HepG2 (cell line): ENCODE results near the gene TIMM10. TPM values are rescaled to one million over a fixed set of nuclear protein-coding genes. Genes with fewer than 3 reads are reported as not detected.

Source experiments
- ARNT ChIP-seq: fragments of 450-650 bp; IDR thresholded peaks from 2 replicates; pipeline ENCODE4 v1.6.1; 2017
- CBX1 ChIP-seq: IDR thresholded peaks from one replicate; pipeline ENCODE4 v1.6.1; 2016; ENCODE audit warnings: antibody characterized with exemption, low read depth
- FOXJ3 ChIP-seq: sonication (generic); formaldehyde crosslinking; IDR thresholded peaks from 2 replicates; pipeline ENCODE4 v1.4.0; 2020; ENCODE audit warnings: missing genetic modification reagents, mild to moderate bottlenecking, borderline replicate concordance
- NFRKB ChIP-seq: fragments of 450-650 bp; IDR thresholded peaks from 2 replicates; pipeline ENCODE4 v1.6.1; 2017
- REPIN1 ChIP-seq: sonication (generic); formaldehyde crosslinking; IDR thresholded peaks from 2 replicates; pipeline ENCODE4 v1.8.0; 2022; ENCODE audit warnings: missing genetic modification reagents, low read depth, mild to moderate bottlenecking, borderline replicate concordance
- ZNF124 ChIP-seq: sonication (generic); formaldehyde crosslinking; IDR thresholded peaks from 2 replicates; pipeline ENCODE4 v1.4.0; 2020; ENCODE audit warnings: missing genetic modification reagents
- ZNF7 ChIP-seq: IDR thresholded peaks from 2 replicates; pipeline ENCODE4 v1.6.1; 2016; ENCODE audit warnings: missing biosample characterization, missing genetic modification reagents
- ZNF839 ChIP-seq: sonication (generic); formaldehyde crosslinking; IDR thresholded peaks from 2 replicates; pipeline ENCODE4 v1.4.0; 2020; ENCODE audit warnings: missing genetic modification reagents, mild to moderate bottlenecking, borderline replicate concordance
- ZNF841 ChIP-seq: sonication (generic); formaldehyde crosslinking; IDR thresholded peaks from 2 replicates; pipeline ENCODE4 v1.8.1; 2023; ENCODE audit warnings: missing genetic modification reagents, borderline replicate concordance
- ZNF879 ChIP-seq: sonication (generic); formaldehyde crosslinking; IDR thresholded peaks from 2 replicates; pipeline ENCODE4 v1.8.1; 2023; ENCODE audit warnings: missing genetic modification reagents
- polyA plus RNA-seq, 8 experiments: library from polyadenylated mRNA; depleted of rRNA in 3 of 8; stranded (reverse) in 7 of 8; unstranded in 1 of 8; fragments of >200 nt; fragmentation: Illumina TruSeq in 4 of 8; extraction: Trizol in 4 of 8; gene quantifications; 2 replicates each; pipeline versions ENCODE4 v1.2.1 to v1.2.3, GENCODE V29; 2011 to 2016; ENCODE audit warnings: low read depth in 4 of 8, missing spikeins in 1 of 8, mixed read lengths in 1 of 8; ENCODE audit not compliant: insufficient read depth in 1 of 8
- total RNA-seq, 5 experiments: library from RNA; depleted of rRNA; stranded (reverse); fragments of >200 nt; fragmentation: Illumina TruSeq; extraction: Trizol; gene quantifications; 2 replicates each; pipeline ENCODE4 v1.2.3, GENCODE V29; 2016; ENCODE audit warnings: low read depth in 1 of 5
- TF ChIP-seq, protein P1 (sequence below): sonication (generic); formaldehyde crosslinking; IDR thresholded peaks from 2 replicates; pipeline ENCODE4 v1.8.1; 2023; ENCODE audit warnings: mild to moderate bottlenecking, missing genetic modification reagents, borderline replicate concordance
- TF ChIP-seq, protein P2 (sequence below): IDR thresholded peaks from 2 replicates; pipeline ENCODE4 v1.6.1; 2016; ENCODE audit warnings: control low read depth
- TF ChIP-seq, protein P3 (sequence below): sonication (generic); formaldehyde crosslinking; IDR thresholded peaks from 2 replicates; pipeline ENCODE4 v1.5.0; 2020; ENCODE audit warnings: missing genetic modification reagents, mild to moderate bottlenecking, borderline replicate concordance
- TF ChIP-seq, protein P4 (sequence below): sonication (generic); formaldehyde crosslinking; IDR thresholded peaks from 2 replicates; pipeline ENCODE4 v1.8.0; 2023; ENCODE audit warnings: mild to moderate bottlenecking, missing genetic modification reagents
- TF ChIP-seq, protein P5 (sequence below): sonication (generic); formaldehyde crosslinking; IDR thresholded peaks from 2 replicates; pipeline ENCODE4 v1.4.0; 2020; ENCODE audit warnings: missing genetic modification reagents, borderline replicate concordance

The TIMM10 gene
- total and polyA plus RNA-seq, 2 of the 13 experiments (the other 11 are each of a cell fraction or from before 2014, with no cell fraction given), result 67.8 to 82.2 TPM

DNA sequence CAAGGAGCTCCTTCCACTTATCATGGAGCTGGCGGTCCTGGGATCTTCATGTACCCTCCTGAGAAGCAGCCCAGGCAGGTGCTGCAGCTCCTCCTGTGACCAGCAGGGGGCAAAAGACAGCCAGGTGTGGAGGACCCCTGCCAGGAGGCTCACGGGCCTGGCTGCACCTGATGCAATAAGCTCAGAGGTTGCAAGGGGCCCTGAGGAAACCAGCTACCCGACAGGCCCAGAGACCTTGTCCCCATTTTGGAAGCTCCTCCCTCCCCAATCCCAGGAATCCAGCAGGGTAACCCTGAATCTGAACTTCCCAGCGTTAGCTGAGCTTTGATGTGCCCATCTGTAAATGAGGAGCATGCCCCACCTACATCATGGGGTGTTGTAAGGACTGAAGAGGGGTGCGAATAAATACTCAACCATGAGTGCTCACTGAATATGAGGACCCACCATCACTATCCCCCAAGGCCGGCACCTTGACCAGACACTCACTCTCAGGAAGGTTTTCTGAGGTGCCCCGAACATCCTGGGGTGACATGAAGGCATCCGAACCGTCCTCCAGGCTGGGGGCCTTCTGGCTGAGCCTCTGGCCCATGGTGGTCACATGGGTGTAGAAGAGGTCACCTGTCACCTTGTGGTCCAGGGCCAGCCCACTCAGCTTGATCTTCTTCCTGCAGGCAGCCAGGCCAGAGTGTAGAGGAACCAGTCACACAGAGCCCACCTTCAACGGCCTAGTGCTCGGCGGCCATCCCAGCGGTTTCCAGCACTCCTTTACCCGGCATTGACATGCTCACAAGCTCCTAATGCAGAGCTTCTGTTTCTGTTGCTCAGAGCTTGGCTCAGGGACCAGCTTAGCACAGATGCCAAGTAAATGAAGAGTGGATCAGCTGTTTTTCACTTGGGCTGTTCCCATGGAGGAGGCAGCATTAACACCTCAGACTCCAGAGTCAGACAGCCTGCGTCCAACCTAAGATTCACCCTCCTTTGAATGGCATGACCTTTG is 36.7 kb downstream of the TIMM10 start (continued):
- TF ChIP-seq, protein P1, sequence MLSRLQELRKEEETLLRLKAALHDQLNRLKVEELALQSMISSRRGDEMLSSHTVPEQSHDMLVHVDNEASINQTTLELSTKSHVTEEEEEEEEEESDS (CRISPR knock-in tag), result no peak
- TF ChIP-seq, protein P2, sequence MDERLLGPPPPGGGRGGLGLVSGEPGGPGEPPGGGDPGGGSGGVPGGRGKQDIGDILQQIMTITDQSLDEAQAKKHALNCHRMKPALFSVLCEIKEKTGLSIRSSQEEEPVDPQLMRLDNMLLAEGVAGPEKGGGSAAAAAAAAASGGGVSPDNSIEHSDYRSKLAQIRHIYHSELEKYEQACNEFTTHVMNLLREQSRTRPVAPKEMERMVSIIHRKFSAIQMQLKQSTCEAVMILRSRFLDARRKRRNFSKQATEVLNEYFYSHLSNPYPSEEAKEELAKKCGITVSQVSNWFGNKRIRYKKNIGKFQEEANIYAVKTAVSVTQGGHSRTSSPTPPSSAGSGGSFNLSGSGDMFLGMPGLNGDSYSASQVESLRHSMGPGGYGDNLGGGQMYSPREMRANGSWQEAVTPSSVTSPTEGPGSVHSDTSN, result no peak
- no peak for TF ChIP-seq ZNF879 (CRISPR knock-in tag)
- TF ChIP-seq FOXJ3 (CRISPR knock-in tag), result no peak
- TF ChIP-seq, protein P3, sequence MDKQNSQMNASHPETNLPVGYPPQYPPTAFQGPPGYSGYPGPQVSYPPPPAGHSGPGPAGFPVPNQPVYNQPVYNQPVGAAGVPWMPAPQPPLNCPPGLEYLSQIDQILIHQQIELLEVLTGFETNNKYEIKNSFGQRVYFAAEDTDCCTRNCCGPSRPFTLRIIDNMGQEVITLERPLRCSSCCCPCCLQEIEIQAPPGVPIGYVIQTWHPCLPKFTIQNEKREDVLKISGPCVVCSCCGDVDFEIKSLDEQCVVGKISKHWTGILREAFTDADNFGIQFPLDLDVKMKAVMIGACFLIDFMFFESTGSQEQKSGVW (CRISPR knock-in tag), result no peak
- TF ChIP-seq ZNF7, result no peak
- TF ChIP-seq, protein P4, sequence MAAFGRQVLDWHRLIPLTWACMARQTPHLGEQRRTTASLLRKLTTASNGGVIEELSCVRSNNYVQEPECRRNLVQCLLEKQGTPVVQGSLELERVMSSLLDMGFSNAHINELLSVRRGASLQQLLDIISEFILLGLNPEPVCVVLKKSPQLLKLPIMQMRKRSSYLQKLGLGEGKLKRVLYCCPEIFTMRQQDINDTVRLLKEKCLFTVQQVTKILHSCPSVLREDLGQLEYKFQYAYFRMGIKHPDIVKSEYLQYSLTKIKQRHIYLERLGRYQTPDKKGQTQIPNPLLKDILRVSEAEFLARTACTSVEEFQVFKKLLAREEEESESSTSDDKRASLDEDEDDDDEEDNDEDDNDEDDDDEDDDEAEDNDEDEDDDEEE (CRISPR knock-in tag), result no peak
- TF ChIP-seq ARNT, result no peak
- TF ChIP-seq NFRKB, result no peak
- TF ChIP-seq ZNF839, result no peak
- TF ChIP-seq ZNF841 (CRISPR knock-in tag), result no peak
- no peak for TF ChIP-seq ZNF124
- TF ChIP-seq REPIN1 (CRISPR knock-in tag), result 0 out of 2 replicates have a peak, but pooled peaks have one; percentile 62
- TF ChIP-seq, protein P5, sequence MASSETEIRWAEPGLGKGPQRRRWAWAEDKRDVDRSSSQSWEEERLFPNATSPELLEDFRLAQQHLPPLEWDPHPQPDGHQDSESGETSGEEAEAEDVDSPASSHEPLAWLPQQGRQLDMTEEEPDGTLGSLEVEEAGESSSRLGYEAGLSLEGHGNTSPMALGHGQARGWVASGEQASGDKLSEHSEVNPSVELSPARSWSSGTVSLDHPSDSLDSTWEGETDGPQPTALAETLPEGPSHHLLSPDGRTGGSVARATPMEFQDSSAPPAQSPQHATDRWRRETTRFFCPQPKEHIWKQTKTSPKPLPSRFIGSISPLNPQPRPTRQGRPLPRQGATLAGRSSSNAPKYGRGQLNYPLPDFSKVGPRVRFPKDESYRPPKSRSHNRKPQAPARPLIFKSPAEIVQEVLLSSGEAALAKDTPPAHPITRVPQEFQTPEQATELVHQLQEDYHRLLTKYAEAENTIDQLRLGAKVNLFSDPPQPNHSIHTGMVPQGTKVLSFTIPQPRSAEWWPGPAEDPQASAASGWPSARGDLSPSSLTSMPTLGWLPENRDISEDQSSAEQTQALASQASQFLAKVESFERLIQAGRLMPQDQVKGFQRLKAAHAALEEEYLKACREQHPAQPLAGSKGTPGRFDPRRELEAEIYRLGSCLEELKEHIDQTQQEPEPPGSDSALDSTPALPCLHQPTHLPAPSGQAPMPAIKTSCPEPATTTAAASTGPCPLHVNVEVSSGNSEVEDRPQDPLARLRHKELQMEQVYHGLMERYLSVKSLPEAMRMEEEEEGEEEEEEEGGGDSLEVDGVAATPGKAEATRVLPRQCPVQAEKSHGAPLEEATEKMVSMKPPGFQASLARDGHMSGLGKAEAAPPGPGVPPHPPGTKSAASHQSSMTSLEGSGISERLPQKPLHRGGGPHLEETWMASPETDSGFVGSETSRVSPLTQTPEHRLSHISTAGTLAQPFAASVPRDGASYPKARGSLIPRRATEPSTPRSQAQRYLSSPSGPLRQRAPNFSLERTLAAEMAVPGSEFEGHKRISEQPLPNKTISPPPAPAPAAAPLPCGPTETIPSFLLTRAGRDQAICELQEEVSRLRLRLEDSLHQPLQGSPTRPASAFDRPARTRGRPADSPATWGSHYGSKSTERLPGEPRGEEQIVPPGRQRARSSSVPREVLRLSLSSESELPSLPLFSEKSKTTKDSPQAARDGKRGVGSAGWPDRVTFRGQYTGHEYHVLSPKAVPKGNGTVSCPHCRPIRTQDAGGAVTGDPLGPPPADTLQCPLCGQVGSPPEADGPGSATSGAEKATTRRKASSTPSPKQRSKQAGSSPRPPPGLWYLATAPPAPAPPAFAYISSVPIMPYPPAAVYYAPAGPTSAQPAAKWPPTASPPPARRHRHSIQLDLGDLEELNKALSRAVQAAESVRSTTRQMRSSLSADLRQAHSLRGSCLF (CRISPR knock-in tag), result no peak
- TF ChIP-seq CBX1, result no peak
